ENCODE data around the gene KRTAP2-3. TPM values are rescaled to one million over a fixed set of nuclear protein-coding genes. Genes with fewer than 3 reads are reported as not detected.
"Not testable (repeated sequence)": the region's sequence is repeated elsewhere in the genome, so short reads cannot be mapped to it uniquely, and the experiment has no call there.

The KRTAP2-3 gene, protein sequence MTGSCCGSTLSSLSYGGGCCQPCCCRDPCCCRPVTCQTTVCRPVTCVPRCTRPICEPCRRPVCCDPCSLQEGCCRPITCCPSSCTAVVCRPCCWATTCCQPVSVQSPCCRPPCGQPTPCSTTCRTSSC
- total RNA-seq, result not detected

DNA sequence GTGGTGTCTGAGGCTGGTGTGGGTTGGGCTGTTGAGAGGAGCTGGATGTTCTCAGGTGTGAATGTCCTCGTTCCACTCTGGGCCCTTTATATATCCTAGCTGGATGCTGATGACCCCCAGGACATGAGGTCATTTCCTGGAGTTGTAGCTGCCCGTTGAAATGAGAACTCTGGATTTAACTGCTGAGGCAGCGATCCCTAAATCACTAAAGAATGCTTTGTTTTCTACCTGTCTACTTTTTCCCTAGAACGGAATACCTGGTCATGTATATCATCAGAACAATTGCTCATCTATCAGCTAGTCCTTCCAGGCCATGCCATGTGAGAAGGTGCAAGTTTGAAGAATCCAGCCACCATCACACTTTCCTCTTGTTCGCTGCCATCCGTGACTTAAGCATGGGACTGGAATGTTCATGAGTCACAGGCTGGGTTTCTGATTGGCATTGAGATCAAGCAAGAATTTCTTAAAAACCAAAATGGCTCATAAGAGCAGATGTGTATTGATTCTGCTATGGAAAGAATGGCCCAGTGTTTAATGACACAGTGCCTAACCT lies at the start of gene KRTAP2-3:
KRTAP2-3 (minus strand) TSS at position 63 of the 553 bp plus-strand sequence. CDS start 64 bp downstream, outside the sequence.
- Histone ChIP-seq H3K27ac (replicated peaks in 1 of 4) (no peak within 1 kb of the TSS), H3K36me3 (no peaks in the 10 kb centered on the region), H3K4me3 (no peak within 1 kb of the TSS), H3K27me3 (peaks cover 0 to 16% (median 0%) of the 10 kb centered on the region in 4 donors), H3K4me1 (no peaks in the 10 kb centered on the region), H3K9me3 (peaks cover 0 to 5% (median 0%) of the 10 kb centered on the region in 4 donors)
- intact Hi-C loops (cut with DNase I), result no loop called here
- WGBS, result 77% methylated on average over 5 of the region's 6 CpGs
- TF ChIP-seq EP300 (IDR thresholded peaks at IDR 0.05), result no peak
- no peak for TF ChIP-seq POLR2AphosphoS5 (IDR thresholded peaks at IDR 0.05)
- TF ChIP-seq, protein P1, sequence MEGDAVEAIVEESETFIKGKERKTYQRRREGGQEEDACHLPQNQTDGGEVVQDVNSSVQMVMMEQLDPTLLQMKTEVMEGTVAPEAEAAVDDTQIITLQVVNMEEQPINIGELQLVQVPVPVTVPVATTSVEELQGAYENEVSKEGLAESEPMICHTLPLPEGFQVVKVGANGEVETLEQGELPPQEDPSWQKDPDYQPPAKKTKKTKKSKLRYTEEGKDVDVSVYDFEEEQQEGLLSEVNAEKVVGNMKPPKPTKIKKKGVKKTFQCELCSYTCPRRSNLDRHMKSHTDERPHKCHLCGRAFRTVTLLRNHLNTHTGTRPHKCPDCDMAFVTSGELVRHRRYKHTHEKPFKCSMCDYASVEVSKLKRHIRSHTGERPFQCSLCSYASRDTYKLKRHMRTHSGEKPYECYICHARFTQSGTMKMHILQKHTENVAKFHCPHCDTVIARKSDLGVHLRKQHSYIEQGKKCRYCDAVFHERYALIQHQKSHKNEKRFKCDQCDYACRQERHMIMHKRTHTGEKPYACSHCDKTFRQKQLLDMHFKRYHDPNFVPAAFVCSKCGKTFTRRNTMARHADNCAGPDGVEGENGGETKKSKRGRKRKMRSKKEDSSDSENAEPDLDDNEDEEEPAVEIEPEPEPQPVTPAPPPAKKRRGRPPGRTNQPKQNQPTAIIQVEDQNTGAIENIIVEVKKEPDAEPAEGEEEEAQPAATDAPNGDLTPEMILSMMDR (IDR thresholded peaks at IDR 0.05), result no peak
- TF ChIP-seq POLR2A (IDR thresholded peaks at IDR 0.05; ENCODE audit: low read depth), result no peak
- DNase-seq (ENCODE audit: extremely low spot score), result no peak

DNA sequence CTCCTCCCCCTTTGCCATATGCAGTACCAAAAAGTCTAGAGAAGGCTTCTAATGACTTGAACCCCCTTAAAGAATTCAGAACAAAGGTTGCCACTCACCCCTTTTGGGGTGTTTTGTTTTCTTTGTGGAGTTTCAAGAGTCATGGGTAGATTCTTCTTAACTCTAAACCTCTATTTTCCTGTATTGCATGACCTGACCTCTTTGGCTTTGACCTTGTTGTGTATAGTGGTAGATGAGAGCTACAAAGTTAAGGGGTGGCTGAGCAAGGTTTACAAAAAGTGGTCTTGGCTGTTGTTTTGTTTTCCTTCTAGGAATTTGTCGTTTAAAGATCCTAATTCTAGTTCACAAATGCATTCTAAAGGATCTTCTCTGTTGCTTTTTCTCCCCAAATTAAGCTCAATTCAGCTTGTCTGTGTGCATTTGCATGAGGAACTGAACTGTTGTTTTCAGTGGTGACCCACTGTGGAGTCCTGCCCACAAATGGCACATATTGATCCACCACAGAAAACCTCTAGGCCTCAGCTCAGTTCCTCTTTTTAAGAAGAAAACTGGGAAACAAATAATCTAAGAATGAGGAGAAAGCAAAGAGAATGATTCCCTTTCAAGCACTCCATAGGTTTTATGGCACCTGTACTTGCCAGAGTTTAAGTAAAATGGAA lies 48.9 kb upstream of the KRTAP2-3 start:
- H3K36me3 ChIP-seq; H3K27ac ChIP-seq (replicated peaks in 1 of 4); intact Hi-C loops (cut with DNase I); DNase-seq (ENCODE audit: extremely low spot score); H3K9me3 ChIP-seq; H3K27me3 ChIP-seq; H3K4me1 ChIP-seq; H3K4me3 ChIP-seq: not testable (repeated sequence)
- WGBS, result 0% methylated on average over 1 of the region's 1 CpG

DNA sequence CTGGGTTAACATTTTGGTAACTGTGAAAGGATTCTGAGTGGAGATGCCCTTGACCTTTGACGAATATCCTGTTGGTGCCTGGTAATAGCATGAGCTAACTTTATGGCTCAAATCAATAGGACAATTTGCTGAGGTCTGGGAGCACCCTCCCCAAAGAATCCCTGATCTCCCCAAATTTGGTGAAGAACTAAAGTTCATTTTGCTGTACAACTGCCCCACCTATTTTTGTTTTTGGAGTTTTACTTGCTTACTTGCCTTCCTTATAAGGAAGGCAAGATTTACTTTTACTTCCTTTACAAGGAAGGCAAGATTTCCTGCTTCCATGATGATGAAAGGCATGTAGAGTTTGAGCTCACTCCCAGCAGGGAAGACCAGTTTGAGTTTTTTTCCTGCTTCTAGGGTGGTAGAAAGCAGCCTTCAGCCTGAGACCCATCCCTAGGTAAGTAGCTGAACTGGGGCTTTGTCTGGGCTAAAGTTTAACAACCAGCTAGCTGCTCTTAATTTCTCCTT lies 48.1 kb upstream of the KRTAP2-3 start:
- no peak overlapping the region for H3K27ac ChIP-seq (replicated peaks in 1 of 4)
- no peak for DNase-seq (ENCODE audit: extremely low spot score)
- H3K9me3 ChIP-seq, result no peaks in the 10 kb centered on the region
- 76% methylated on average over 1 of the region's 1 CpG for WGBS
- H3K36me3 ChIP-seq, result no peaks in the 10 kb centered on the region
- TF ChIP-seq POLR2A (IDR thresholded peaks at IDR 0.05; ENCODE audit: low read depth), result no peak
- no peak for TF ChIP-seq POLR2AphosphoS5 (IDR thresholded peaks at IDR 0.05)
- TF ChIP-seq EP300 (IDR thresholded peaks at IDR 0.05), result no peak
- TF ChIP-seq, protein P1 (IDR thresholded peaks at IDR 0.05), result no peak
- intact Hi-C loops (cut with DNase I), result no loop called here
- peaks cover 0 to 8% (median 0%) of the 10 kb centered on the region in 4 donors for H3K27me3 ChIP-seq
- no peak overlapping the region for H3K4me3 ChIP-seq
- H3K4me1 ChIP-seq, result no peaks in the 10 kb centered on the region

DNA sequence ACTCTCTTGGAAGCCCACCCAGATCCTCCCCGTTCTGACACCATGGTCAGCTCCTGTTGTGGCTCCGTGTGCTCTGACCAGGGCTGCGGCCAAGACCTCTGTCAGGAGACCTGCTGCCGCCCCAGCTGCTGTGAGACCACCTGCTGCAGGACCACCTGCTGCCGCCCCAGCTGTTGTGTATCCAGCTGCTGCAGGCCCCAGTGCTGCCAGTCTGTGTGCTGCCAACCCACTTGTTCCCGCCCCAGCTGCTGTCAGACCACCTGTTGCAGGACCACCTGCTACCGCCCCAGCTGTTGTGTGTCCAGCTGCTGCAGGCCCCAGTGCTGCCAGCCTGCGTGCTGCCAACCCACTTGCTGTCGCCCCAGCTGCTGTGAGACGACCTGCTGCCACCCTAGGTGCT lies 45.4 kb upstream of the KRTAP2-3 start, which contains the start of gene KRTAP4-9:
KRTAP4-9 (plus strand) TSS at position 43 of the 400 bp plus-strand sequence; CDS start at position 43, 0 bp downstream.
- intact Hi-C loops (cut with DNase I); H3K36me3 ChIP-seq; DNase-seq (ENCODE audit: extremely low spot score); H3K9me3 ChIP-seq; H3K4me3 ChIP-seq; H3K27me3 ChIP-seq; H3K27ac ChIP-seq (replicated peaks in 1 of 4); H3K4me1 ChIP-seq: not testable (repeated sequence)
- WGBS, result 65% methylated on average over 10 of the region's 10 CpGs

DNA sequence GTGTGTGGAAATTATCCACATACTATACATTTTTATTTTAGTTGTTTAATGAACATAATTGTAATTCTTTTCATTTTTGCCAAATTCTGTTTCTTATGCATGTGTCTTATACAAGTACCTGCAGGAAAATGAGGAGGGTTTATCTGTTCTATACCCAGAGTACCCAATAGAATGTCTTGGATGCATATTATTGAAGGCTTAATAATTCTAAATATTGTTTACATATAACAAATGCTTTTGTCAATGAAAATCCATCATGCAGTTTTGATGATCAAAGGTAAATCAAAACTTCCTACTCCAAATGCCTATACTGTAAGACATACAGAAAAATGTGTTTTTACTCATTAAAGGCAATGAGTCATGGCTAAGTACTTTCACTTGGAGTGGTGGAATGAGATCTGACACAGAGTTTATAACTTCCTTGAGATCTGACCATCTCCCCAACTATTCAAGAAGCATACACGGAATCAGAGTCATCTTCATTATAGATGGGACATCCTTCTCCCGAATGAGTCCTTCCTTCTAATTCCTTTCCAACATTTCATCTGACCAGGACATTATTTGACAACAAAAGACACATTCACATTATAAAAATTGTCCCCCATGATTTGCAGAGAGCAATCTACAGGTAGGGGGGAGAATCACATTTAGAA lies 44.6 kb upstream of the KRTAP2-3 start:
- H3K4me3 ChIP-seq; H3K36me3 ChIP-seq; H3K9me3 ChIP-seq; H3K4me1 ChIP-seq; H3K27me3 ChIP-seq; H3K27ac ChIP-seq (replicated peaks in 1 of 4); intact Hi-C loops (cut with DNase I); DNase-seq (ENCODE audit: extremely low spot score): not testable (repeated sequence)
- 61% methylated on average over 2 of the region's 2 CpGs for WGBS

DNA sequence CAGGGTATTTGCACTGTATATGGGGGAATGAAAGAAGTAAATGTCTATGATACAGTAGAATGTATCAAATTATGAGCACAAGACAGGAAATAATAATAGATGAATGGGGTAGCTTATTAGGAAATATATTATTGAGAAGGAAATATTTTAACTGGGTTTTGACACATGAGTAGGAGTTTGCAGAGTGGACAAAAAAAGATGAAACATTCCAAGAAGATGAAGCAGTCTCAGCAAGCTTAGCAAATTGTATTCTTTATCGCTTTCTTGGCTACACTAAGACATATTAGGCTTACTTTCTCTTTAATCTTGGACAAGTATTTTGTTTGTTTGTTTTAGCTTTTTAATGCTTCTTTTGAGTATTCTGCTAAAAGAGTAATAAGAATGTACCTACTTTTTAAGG lies 44.0 kb upstream of the KRTAP2-3 start:
- Histone ChIP-seq H3K4me3 (no peak overlapping the region), H3K27ac (replicated peaks in 1 of 4) (no peak overlapping the region), H3K4me1 (no peaks in the 10 kb centered on the region), H3K36me3 (no peaks in the 10 kb centered on the region), H3K27me3 (peaks cover 0 to 8% (median 0%) of the 10 kb centered on the region in 4 donors), H3K9me3 (no peaks in the 10 kb centered on the region)
- WGBS, result 84% methylated on average over 1 of the region's 1 CpG
- intact Hi-C loops (cut with DNase I), result no loop called here
- DNase-seq (ENCODE audit: extremely low spot score), result no peak
- TF ChIP-seq POLR2A (IDR thresholded peaks at IDR 0.05; ENCODE audit: low read depth), result no peak
